B cell (primary cell): ENCODE data around the gene TADA1. TPM values are rescaled to one million over a fixed set of nuclear protein-coding genes. Genes with fewer than 3 reads are reported as not detected.

Experiments used
- ATAC-seq: fragments of 200-7000 bp; cut with Tn5 transposase; one replicate; pipeline ENCODE4 v1.10.0; 2021; ENCODE audit warnings: low read depth, mild to moderate bottlenecking, moderate number of reproducible peaks, moderate library complexity
- CTCF ChIA-PET: fragments of 350-600 bp; sonication (Branson Sonifier 250); formaldehyde crosslinking; loops from one replicate; lab custom pipeline; 2021; ENCODE audit warnings: antibody characterized with exemption, inconsistent platforms; lab: Charles Lee
- POLR2A ChIA-PET: fragments of 350-600 bp; sonication (Branson Sonifier 250); formaldehyde crosslinking; loops from one replicate; lab custom pipeline; 2021; ENCODE audit warnings: antibody characterized with exemption; lab: Charles Lee
- DNase-seq: peaks from one replicate; pipeline ENCODE4 v3.0.0; 2013
- H2AFZ ChIP-seq: 2 replicates; pipeline ENCODE4 v1.6.1; 2012; ENCODE audit warnings: mild to moderate bottlenecking, low read depth, low read length; ENCODE audit not compliant: insufficient read depth, poor library complexity, severe bottlenecking
- H3K27ac ChIP-seq, 2 donors: 1 replicate in 1 of 2; 2 replicates in 1 of 2; pipeline ENCODE4 v1.5.1; 2012 to 2013; ENCODE audit warnings: low read length in 2 of 2, mild to moderate bottlenecking in 2 of 2, moderate library complexity in 1 of 2
- H3K27me3 ChIP-seq, 4 experiments: fragments of 200-600 bp in 1 of 4; sonication (generic) in 1 of 4; replicated peaks in 1 of 4; 1 replicate in 2 of 4; 2 replicates in 2 of 4; pipeline versions ENCODE4 v1.6.1 to v1.7.0; 2013 to 2016; ENCODE audit warnings: low read length in 3 of 4, mild to moderate bottlenecking in 2 of 4, mixed read lengths in 1 of 4, moderate library complexity in 1 of 4; ENCODE audit not compliant: insufficient read depth in 4 of 4, control insufficient read depth in 3 of 4; ENCODE audit errors: control extremely low read depth in 1 of 4
- H3K36me3 ChIP-seq, 2 experiments: replicated peaks in 1 of 2; 1 replicate in 1 of 2; 2 replicates in 1 of 2; pipeline versions ENCODE4 v1.6.1 to v1.7.1; 2013; ENCODE audit warnings: low read length in 1 of 2; ENCODE audit not compliant: insufficient read depth in 2 of 2, control insufficient read depth in 1 of 2; ENCODE audit errors: control extremely low read depth in 1 of 2, extremely low read depth in 1 of 2
- H3K4me1 ChIP-seq, 2 donors: fragments of 200-600 bp in 1 of 2; sonication (generic) in 1 of 2; 1 replicate in 1 of 2; 2 replicates in 1 of 2; pipeline versions ENCODE4 v1.5.1 to v1.6.1; 2013 to 2017; ENCODE audit warnings: low read length in 2 of 2; ENCODE audit not compliant: control insufficient read depth in 2 of 2, insufficient read depth in 2 of 2
- H3K4me2 ChIP-seq: replicated peaks from 2 replicates; pipeline ENCODE3; 2012; ENCODE audit warnings: mild to moderate bottlenecking, low read depth, low read length; ENCODE audit not compliant: poor library complexity, severe bottlenecking
- H3K4me3 ChIP-seq, 5 experiments: fragments of 200-600 bp in 1 of 5; sonication (generic) in 1 of 5; 1 replicate in 3 of 5; 2 replicates in 2 of 5; pipeline versions ENCODE4 v1.5.1 to v1.7.0; 2011 to 2016; ENCODE audit warnings: low read length in 4 of 5, mild to moderate bottlenecking in 4 of 5, low read depth in 2 of 5, control low read depth in 1 of 5, moderate library complexity in 1 of 5; ENCODE audit not compliant: insufficient read depth in 1 of 5; ENCODE audit errors: control extremely low read depth in 1 of 5, extremely low read depth in 1 of 5
- H3K79me2 ChIP-seq: fragments of 200-600 bp; sonication (generic); one replicate; pipeline ENCODE4 v1.6.0; 2016; ENCODE audit warnings: low read length; ENCODE audit not compliant: control insufficient read depth, insufficient read depth
- H3K9ac ChIP-seq: fragments of 200-600 bp; sonication (generic); 2 replicates; pipeline ENCODE4 v1.6.1; 2017; ENCODE audit warnings: mild to moderate bottlenecking, low read length, moderate library complexity
- H3K9me3 ChIP-seq, 3 donors: one replicate each; pipeline versions ENCODE4 v1.6.1 to v1.7.1; 2013; ENCODE audit warnings: low read length in 2 of 3; ENCODE audit not compliant: control insufficient read depth in 2 of 3, insufficient read depth in 1 of 3; ENCODE audit errors: control extremely low read depth in 1 of 3
- H4K20me1 ChIP-seq: 2 replicates; pipeline ENCODE4 v1.6.0; 2012; ENCODE audit warnings: mild to moderate bottlenecking, low read length; ENCODE audit not compliant: insufficient read depth, control insufficient read depth, poor library complexity, severe bottlenecking
- H3K27ac Mint-ChIP-seq: one replicate; pipeline ENCODE4 v1.8.0; 2021; ENCODE audit warnings: mixed read lengths
- H3K27me3 Mint-ChIP-seq: one replicate; pipeline ENCODE4 v1.8.0; 2021; ENCODE audit warnings: mixed read lengths
- H3K4me1 Mint-ChIP-seq: one replicate; pipeline ENCODE4 v1.8.0; 2021; ENCODE audit warnings: mixed read lengths
- H3K4me3 Mint-ChIP-seq: one replicate; pipeline ENCODE4 v1.8.0; 2021; ENCODE audit warnings: mixed read lengths
- H3K9me3 Mint-ChIP-seq: one replicate; pipeline ENCODE4 v1.8.0; 2022; ENCODE audit warnings: mixed read lengths; ENCODE audit not compliant: insufficient read depth
- CTCF ChIP-seq: fragments of 200-600 bp; IDR thresholded peaks from one replicate; pipeline ENCODE4 v1.8.0; 2022; ENCODE audit warnings: antibody characterized with exemption, mild to moderate bottlenecking
- EZH2 ChIP-seq: IDR thresholded peaks from 2 replicates; pipeline ENCODE4 v1.6.1; 2012; ENCODE audit warnings: borderline replicate concordance, low read depth, mild to moderate bottlenecking, moderate library complexity, low read length; ENCODE audit not compliant: insufficient read depth, poor library complexity, severe bottlenecking
- WGBS: methylation state at CpG from one replicate; pipeline ENCODE4 v1.1.5; 2013; ENCODE audit warnings: missing lambda C conversion rate; ENCODE audit not compliant: insufficient coverage; 5-methylcytosine and 5-hydroxymethylcytosine counted together
- intact Hi-C: fragments of 100-400 bp; cut with micrococcal nuclease; formaldehyde crosslinking; loops from one replicate; pipeline ENCODE4 v1.10.0; 2022
- polyA plus RNA-seq: library from polyadenylated mRNA; depleted of rRNA; stranded (reverse); fragments of >200 nt; gene quantifications from 2 replicates; pipeline ENCODE4 v1.2.3, GENCODE V29; 2012
- total RNA-seq, 2 donors: library from RNA; stranded (reverse); fragments of 120-200 nt in 1 of 2; gene quantifications; 1 replicate in 1 of 2; 2 replicates in 1 of 2; pipeline versions ENCODE4 v1.2.3 to v1.2.4, GENCODE V29; 2013 to 2022

The TADA1 gene
- total and polyA plus RNA-seq, 2 donors (not counting 1 experiment from before 2014, with no cell fraction given): 12.0 to 12.9 TPM

DNA sequence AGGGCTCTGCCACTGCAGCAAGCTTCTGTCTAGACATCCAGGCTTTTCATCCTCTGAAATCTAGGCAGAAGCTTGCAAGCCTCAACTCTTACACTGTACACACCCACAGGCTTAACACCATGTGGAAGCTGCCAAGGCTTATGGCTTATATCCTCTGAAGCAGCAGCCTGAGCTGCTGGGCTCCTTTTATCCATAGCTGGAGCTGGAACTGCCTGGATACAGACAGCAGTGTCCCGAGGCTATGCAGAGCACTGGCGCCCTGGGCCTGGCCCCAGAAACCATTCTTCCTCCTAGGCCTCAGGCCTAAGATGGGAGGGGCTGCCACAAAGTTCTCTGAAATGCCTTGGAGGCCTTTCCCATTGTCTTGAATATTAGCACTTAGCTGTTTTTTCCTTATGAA is 56.1 kb downstream of the TADA1 start:
- Mint-ChIP-seq H3K27me3 (peaks cover 28% of the 10 kb centered on the region), H3K27ac (no peak overlapping the region), H3K4me3 (no peak overlapping the region), H3K9me3 (peaks cover 7% of the 10 kb centered on the region), H3K4me1 (no peaks in the 10 kb centered on the region)
- TF ChIP-seq EZH2 (no peak), CTCF (no peak)
- ChIA-PET CTCF (no interaction called here), POLR2A (no interaction called here)
- no peak overlapping the region for H3K27ac ChIP-seq
- H3K36me3 ChIP-seq: no peaks in the 10 kb centered on the region
- H3K79me2 ChIP-seq: no peaks in the 10 kb centered on the region
- H3K9ac ChIP-seq: no peak overlapping the region
- no peak overlapping the region for H3K4me3 ChIP-seq
- ATAC-seq: no peak
- H3K9me3 ChIP-seq: peaks cover 0 to 24% (median 11%) of the 10 kb centered on the region in 3 donors
- WGBS: 88% methylated on average over 2 of the region's 2 CpGs
- no peak overlapping the region for H2AFZ ChIP-seq
- intact Hi-C loops: no loop called here
- H3K27me3 ChIP-seq: peaks cover 0 to 18% (median 1%) of the 10 kb centered on the region in 4 experiments
- DNase-seq: no peak
- H3K4me1 ChIP-seq: no peaks in the 10 kb centered on the region
- H3K4me2 ChIP-seq: no peak overlapping the region
- H4K20me1 ChIP-seq: no peaks in the 10 kb centered on the region

DNA sequence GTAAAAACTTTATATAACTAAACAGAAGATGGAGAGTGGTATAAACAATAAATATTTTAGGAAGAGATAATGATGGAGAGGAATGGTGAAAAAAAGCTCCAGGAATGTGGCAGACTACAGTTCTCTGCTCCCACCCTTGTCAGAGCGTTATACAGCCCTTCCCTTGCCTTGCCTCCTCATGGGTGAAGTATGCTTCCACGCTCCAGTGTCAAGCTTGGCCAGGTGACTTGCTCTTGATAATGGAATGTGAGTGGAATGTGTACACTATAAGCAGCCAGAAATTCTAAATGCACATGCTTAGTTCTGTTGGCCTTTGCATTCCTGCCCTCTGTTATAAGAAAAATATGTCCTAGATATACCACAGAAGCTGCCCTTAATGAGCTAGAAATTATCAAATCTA is 61.5 kb downstream of the TADA1 start:
- Histone ChIP-seq H3K27ac (no peak overlapping the region), H3K9me3 (peaks cover 0 to 15% (median 1%) of the 10 kb centered on the region in 3 donors), H3K9ac (no peak overlapping the region), H2AFZ (no peak overlapping the region), H3K79me2 (no peaks in the 10 kb centered on the region), H3K4me3 (no peak overlapping the region), H3K4me1 (no peaks in the 10 kb centered on the region), H4K20me1 (no peaks in the 10 kb centered on the region), H3K27me3 (peaks cover 0 to 11% (median 1%) of the 10 kb centered on the region in 4 experiments), H3K36me3 (no peaks in the 10 kb centered on the region), H3K4me2 (no peak overlapping the region)
- Mint-ChIP-seq H3K27ac (no peak overlapping the region), H3K27me3 (peaks cover 48% of the 10 kb centered on the region), H3K4me1 (no peaks in the 10 kb centered on the region), H3K9me3 (peaks cover 4% of the 10 kb centered on the region), H3K4me3 (no peak overlapping the region)
- intact Hi-C loops: no loop called here
- ATAC-seq (no peak), DNase-seq (no peak)
- CTCF ChIA-PET: interaction anchor here (1.7 kb wide), 1 partner anchor 27 kb away, joined by 6 read pairs; no protein-coding TSS in a partner anchor
- WGBS: no CpG with 5 or more reads among the region's 2 CpGs
- POLR2A ChIA-PET: no interaction called here
- no peak for TF ChIP-seq CTCF
- no peak for TF ChIP-seq EZH2
